ENCODE results near the gene IRS2.
A peak's percentile ranks its signal among the peaks of the same experiment; 100 is the strongest.

Gene IRS2

GRCh38 chr13:109755997-109756396 is 30.4 kb downstream of the IRS2 start:
- DNase-seq (ENCODE audit: low read depth in 3 of 3) = no peak

DNA sequence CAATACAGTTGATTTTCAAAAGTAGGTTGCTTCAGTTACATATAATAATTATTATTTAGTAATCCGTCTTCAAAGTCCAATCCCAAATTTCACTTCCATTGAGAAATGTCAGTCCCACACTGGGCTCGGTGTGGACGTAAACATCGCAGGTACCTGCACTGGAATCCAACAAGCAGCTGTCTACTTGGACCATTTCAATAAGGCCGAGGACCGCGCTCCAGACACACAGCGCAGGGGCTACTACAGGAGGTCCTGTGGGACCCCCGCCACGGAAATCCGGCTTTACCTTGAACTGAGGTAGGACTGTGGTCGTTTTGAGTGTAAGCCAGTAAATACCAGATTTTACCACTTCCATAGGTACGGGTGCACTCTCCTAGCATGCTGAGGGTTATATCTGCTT is 30.8 kb downstream of the IRS2 start:
- no peak for DNase-seq (ENCODE audit: low read depth in 3 of 3)

DNA sequence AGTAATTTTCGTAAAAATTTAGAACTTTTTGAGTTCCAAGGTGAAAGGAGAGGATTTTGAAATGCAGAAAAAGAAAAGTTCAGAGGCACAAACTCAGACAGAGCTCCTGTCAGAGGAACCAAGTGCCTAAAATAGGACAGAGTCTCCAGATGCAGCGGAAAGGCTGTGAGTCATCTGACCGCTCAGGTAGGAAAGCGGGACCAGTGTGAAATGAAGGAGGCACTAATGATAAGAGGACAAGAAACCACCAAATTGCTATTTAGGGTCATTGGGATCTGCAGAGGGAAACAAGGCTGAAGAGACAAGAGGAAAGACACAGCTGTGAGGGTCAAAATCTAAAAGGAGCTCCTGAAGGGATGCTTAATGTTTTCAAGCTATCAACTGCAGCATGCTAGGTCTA is 34.9 kb downstream of the IRS2 start:
- DNase-seq (ENCODE audit: low read depth in 3 of 3) = no peak

- DNase-seq (ENCODE audit: low read depth in 3 of 3) = no peak
Observed at GRCh38 chr13:109750221-109750775, 36.1 kb downstream of the IRS2 start.

- no peak for DNase-seq (ENCODE audit: low read depth in 3 of 3)
Observed at GRCh38 chr13:109749365-109749764, 37.0 kb downstream of the IRS2 start.

DNA sequence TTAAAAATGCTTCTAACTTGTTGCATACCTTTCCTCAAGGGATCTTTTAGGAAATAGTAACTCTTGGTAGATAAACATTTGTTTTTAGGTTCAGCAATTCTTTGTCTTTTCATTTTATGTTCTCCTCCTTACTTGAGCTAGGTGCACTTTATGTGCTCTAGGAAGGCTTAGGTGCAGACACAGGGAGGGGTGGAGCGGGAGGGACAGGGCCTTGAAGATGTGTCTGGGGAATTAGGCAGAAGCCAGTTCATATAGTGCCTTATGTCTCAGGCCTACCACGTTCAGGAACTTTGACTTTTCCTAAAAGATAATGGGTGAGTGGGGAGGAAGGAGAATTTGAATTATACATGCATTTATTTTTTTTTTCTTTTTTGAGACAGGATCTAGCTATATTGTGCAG is 37.7 kb downstream of the IRS2 start:
- DNase-seq (ENCODE audit: low read depth in 3 of 3) = no peak

GRCh38 chr13:109747524-109747923 is 38.9 kb downstream of the IRS2 start:
- DNase-seq (ENCODE audit: low read depth in 3 of 3) = no peak

DNA sequence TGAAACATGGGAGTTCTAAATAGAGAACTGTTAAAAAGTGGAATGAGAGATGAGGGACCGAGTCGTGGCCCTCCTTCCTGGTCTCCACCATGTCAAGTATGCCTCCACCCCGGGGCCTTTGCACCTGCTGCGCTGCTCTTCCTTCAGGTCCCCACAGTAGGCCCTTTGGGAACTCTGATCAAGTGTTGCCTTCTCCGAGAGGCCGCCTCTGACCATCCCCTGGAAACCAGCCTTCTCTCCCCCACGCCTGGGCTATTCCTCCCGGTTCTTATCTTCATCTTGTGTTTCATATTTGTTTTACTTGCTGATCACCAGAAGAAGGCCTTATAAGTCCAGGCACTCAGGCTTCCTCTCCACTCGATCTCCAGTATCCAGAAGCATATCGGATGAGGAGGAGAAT is 40.0 kb downstream of the IRS2 start:
- no peak for DNase-seq (ENCODE audit: low read depth in 3 of 3)

DNA sequence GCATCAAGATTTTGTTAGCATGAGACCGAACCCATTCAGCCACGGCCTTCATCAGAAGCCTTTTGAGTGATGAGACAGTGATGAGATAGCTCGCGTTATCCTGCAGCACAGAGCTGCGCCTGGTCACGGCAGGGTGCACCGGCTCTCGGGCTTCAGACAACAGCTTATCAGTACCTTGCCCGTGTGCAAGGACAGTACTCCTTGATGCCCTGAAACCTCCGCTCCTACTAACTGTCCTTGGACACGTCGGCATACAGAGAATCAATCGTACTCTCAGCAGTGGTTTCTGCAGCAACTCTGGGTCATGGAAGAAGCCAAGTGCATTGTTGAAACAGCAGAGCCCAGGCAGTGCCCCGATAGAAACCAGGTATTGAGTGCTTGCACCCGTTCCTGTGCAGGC is 40.7 kb downstream of the IRS2 start:
- no peak for DNase-seq (ENCODE audit: low read depth in 3 of 3)

DNA sequence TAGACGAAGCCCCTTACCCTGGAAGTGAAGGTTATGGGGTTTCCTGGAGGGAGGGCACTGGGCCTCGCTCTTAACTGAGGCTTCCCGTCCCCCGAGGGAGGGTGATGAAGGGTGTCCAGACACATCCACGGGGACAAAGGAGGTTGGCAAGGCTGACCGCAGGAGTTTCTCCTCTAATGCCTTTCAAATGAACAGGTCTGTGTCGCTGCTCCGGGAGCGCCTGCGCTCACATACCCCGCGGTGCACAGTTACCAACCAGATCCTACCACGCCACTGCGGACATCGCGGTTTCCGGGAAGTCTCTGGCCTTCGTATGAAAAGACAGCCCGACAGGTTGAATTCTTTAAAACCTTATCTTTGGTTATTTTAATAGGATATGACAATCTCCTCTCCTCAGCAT is 41.3 kb downstream of the IRS2 start:
- DNase-seq (ENCODE audit: low read depth in 3 of 3) = no peak

GRCh38 chr13:109744512-109745051 is 41.8 kb downstream of the IRS2 start:
- no peak for DNase-seq (ENCODE audit: low read depth in 3 of 3)

DNA sequence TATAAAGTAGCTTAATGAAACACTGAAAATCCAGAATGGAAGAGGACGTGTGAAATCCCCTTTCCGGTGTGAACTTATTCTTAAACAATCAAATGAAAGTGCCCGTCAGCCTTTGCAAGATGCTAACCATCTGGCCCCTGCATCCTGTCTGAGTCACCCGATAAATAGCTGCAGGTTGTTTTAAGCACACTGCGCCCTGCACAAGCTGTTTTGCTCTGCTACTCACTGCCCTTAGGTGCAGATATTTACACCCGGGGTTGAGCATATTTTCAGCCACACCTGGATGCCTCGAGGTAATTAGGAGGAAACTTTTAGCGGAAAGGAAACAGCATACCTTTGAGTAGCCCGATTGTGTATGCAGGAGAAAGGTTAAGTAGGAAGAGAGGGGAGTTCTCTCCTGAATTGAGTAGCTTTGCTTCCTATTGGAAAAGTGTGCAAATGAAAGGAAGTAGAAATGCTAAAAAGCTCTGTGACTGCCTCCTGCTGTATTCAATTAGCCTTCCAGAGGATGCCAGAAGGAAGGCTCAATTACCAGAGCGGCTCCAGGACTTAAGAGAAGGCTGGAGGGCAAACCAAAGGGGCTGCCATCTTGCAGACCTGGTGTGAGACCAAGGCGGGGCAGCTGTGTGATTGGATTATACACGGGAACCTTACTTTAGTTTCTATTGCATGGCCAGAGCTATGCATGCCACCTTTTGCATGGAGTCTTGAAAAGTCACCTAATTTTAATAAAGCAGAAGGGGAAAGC is 42.5 kb downstream of the IRS2 start:
- DNase-seq (ENCODE audit: low read depth in 3 of 3) = no peak

GRCh38 chr13:109741966-109742365 is 44.4 kb downstream of the IRS2 start:
- DNase-seq (ENCODE audit: low read depth in 3 of 3) = no peak

DNA sequence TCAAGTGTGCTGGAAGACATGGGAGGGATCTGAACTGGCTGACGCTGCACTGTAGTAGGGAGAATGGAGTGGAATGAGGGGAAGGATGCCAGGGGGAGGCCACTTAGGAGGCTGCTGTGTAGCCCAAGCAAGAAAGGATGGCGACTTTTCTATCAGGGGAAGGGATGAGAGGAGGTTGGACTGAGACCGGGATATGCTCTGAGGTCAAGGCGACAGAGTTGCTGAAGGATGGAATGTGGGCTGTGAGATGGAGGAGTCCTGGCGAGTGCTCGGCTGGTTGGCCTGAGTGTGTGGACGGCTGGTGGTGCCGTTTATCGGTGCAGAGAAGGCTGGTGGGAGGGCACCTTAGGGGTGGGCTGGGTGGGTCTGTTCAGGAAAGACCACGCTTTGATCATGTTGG is 45.7 kb downstream of the IRS2 start:
- DNase-seq (ENCODE audit: low read depth in 3 of 3) = no peak

- DNase-seq (ENCODE audit: low read depth in 3 of 3) = no peak
Observed at GRCh38 chr13:109740121-109740520, 46.3 kb downstream of the IRS2 start.

GRCh38 chr13:109738298-109738746 is 48.1 kb downstream of the IRS2 start:
- no peak for DNase-seq (ENCODE audit: low read depth in 3 of 3)

DNA sequence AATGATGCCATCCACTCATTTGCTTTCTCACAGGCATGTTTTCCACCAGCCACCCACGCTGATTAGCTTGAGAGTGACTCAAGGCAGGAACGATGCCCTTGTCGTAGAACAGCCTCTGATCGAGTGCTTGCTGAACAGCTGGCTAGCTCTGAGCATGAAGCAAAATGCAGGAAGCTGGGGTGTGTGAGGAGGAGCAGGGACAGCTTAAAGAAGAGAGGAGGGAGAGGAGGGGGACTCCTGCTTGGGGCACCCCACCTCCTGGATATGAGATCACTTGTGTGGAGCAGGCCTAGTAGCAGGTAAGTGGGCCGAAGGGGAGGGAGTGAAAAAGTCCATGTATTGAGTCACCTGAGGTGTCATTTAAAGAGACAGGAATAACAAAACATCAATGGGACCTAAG is 48.8 kb downstream of the IRS2 start:
- DNase-seq (ENCODE audit: low read depth in 3 of 3) = peak; percentile 4 to 26 (median 12)

DNA sequence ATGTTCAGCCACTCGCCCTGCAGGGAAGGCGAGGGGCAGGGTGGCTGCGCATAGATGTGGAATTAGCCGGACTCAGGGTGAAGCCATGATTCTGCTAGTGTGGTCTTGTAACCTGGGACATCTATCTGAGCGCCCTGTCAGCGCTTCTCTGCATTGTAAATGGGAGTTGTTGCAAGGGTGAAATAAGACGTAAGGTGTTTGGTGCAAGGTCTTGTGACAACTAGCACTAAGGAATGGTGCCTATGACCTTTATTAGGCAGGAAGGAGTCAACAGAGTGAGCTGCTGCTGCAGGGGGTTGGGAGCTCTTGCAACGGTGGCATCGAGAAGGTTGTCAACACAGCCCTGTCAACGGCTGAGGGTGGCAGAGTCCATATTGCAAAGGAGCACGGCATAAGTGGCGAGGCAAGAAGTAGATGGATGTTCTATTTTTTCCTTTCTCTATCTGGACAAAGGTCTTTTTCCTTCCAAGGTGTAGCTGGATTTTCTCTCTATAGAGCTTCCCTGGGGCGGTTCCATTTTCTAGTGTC is 49.3 kb downstream of the IRS2 start:
- DNase-seq (ENCODE audit: low read depth in 3 of 3) = no peak

GRCh38 chr13:109735436-109735966 is 50.9 kb downstream of the IRS2 start:
- no peak for DNase-seq (ENCODE audit: low read depth in 3 of 3)

- no peak for DNase-seq (ENCODE audit: low read depth in 3 of 3)
Observed at GRCh38 chr13:109734002-109734785, 52.2 kb downstream of the IRS2 start.

DNA sequence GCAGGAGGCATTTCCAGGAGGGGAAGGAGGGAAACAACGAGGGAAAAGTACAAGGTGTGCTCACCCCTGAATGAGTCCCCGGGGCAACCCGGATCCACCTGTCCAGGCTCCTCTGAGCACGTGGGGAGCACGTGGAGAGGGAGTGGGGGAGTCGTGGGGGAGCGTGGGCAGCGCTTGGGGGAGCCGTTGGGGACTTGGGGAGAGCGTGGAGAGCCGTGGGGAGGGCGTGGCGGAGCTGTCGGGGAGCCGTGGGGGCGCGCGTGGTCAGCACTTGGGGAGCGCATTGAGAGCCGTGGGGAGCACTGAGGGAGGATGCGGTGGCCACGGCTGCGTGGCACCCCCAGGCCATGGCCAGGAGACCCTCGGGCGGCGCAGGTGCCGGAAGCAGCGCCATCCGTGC is 52.8 kb downstream of the IRS2 start:
- no peak for DNase-seq (ENCODE audit: low read depth in 3 of 3)
